IPS-15b (cell line): ENCODE results near the gene CORO2B.
"Not testable (repeated sequence)": the region's sequence is repeated elsewhere in the genome, so short reads cannot be mapped to it uniquely, and the experiment has no call there.

Experiments
- H3K27me3 ChIP-seq: one replicate; pipeline ENCODE4 v1.6.1; 2013; ENCODE audit warnings: low read length; ENCODE audit not compliant: control insufficient read depth, insufficient read depth
- H3K36me3 ChIP-seq: one replicate; pipeline ENCODE4 v1.6.1; 2013; ENCODE audit warnings: low read length; ENCODE audit not compliant: control insufficient read depth, insufficient read depth
- H3K4me1 ChIP-seq: one replicate; pipeline ENCODE4 v1.6.1; 2013; ENCODE audit warnings: mild to moderate bottlenecking, low read length; ENCODE audit not compliant: control insufficient read depth, insufficient read depth
- H3K4me3 ChIP-seq: one replicate; pipeline ENCODE4 v1.5.1; 2013; ENCODE audit warnings: low read depth, low read length
- H3K9ac ChIP-seq: one replicate; pipeline ENCODE4 v1.6.1; 2013; ENCODE audit warnings: low read depth, mild to moderate bottlenecking, low read length
- H3K9me3 ChIP-seq: one replicate; pipeline ENCODE4 v1.6.1; 2013; ENCODE audit warnings: mild to moderate bottlenecking, low read length; ENCODE audit not compliant: control insufficient read depth, insufficient read depth

Gene CORO2B

GRCh38 chr15:68667800-68668625, 89.2 kb downstream of the CORO2B start:
- Histone ChIP-seq H3K4me1 (peaks cover 7% of the 10 kb centered on the region), H3K36me3 (no peaks in the 10 kb centered on the region), H3K9me3 (no peaks in the 10 kb centered on the region)

GRCh38 chr15:68668926-68669600, 90.3 kb downstream of the CORO2B start:
- Histone ChIP-seq H3K4me1 (peaks cover 7% of the 10 kb centered on the region), H3K4me3 (no peak overlapping the region), H3K27me3 (no peaks in the 10 kb centered on the region), H3K36me3 (no peaks in the 10 kb centered on the region), H3K9ac (no peak overlapping the region), H3K9me3 (no peaks in the 10 kb centered on the region)

More at GRCh38 chr15:68667800-68668625, 89.2 kb downstream of the CORO2B start:
- no peak overlapping the region for H3K4me3 ChIP-seq
- no peak overlapping the region for H3K9ac ChIP-seq
- no peaks in the 10 kb centered on the region for H3K27me3 ChIP-seq

- Histone ChIP-seq H3K4me1 (no peaks in the 10 kb centered on the region), H3K36me3 (no peaks in the 10 kb centered on the region), H3K9ac (no peak overlapping the region), H3K27me3 (no peaks in the 10 kb centered on the region), H3K9me3 (no peaks in the 10 kb centered on the region), H3K4me3 (no peak overlapping the region)
These were observed 93.5 kb downstream of the CORO2B start for GRCh38 chr15:68672251-68672650.

GRCh38 chr15:68672781-68673205, 94.0 kb downstream of the CORO2B start:
- Histone ChIP-seq H3K36me3 (no peaks in the 10 kb centered on the region), H3K9ac (no peak overlapping the region), H3K27me3 (no peaks in the 10 kb centered on the region), H3K4me1 (no peaks in the 10 kb centered on the region), H3K9me3 (no peaks in the 10 kb centered on the region), H3K4me3 (no peak overlapping the region)

- Histone ChIP-seq H3K9me3 (no peaks in the 10 kb centered on the region), H3K4me3 (no peak overlapping the region), H3K27me3 (no peaks in the 10 kb centered on the region), H3K9ac (no peak overlapping the region), H3K4me1 (no peaks in the 10 kb centered on the region), H3K36me3 (no peaks in the 10 kb centered on the region)
These were observed 96.2 kb downstream of the CORO2B start for GRCh38 chr15:68674975-68675374.

GRCh38 chr15:68676011-68676605, 97.3 kb downstream of the CORO2B start:
- no peaks in the 10 kb centered on the region for H3K9me3 ChIP-seq
- no peaks in the 10 kb centered on the region for H3K36me3 ChIP-seq
- no peak overlapping the region for H3K4me3 ChIP-seq
- no peaks in the 10 kb centered on the region for H3K27me3 ChIP-seq
- H3K9ac ChIP-seq, result no peak overlapping the region
- no peaks in the 10 kb centered on the region for H3K4me1 ChIP-seq

- no peaks in the 10 kb centered on the region for H3K36me3 ChIP-seq
- no peak overlapping the region for H3K9ac ChIP-seq
- H3K9me3 ChIP-seq, result no peaks in the 10 kb centered on the region
- H3K27me3 ChIP-seq, result no peaks in the 10 kb centered on the region
- no peak overlapping the region for H3K4me3 ChIP-seq
- H3K4me1 ChIP-seq, result no peaks in the 10 kb centered on the region
These were observed 98.1 kb downstream of the CORO2B start for GRCh38 chr15:68676926-68677325.

GRCh38 chr15:68677996-68678395, 99.2 kb downstream of the CORO2B start:
- Histone ChIP-seq H3K27me3 (no peaks in the 10 kb centered on the region), H3K36me3 (no peaks in the 10 kb centered on the region), H3K4me3 (no peak overlapping the region), H3K9me3 (no peaks in the 10 kb centered on the region), H3K9ac (no peak overlapping the region), H3K4me1 (peaks cover 3% of the 10 kb centered on the region)

- no peak overlapping the region for H3K4me3 ChIP-seq
- no peaks in the 10 kb centered on the region for H3K36me3 ChIP-seq
- H3K27me3 ChIP-seq, result no peaks in the 10 kb centered on the region
- H3K4me1 ChIP-seq, result peaks cover 3% of the 10 kb centered on the region
- H3K9ac ChIP-seq, result no peak overlapping the region
- H3K9me3 ChIP-seq, result no peaks in the 10 kb centered on the region
These were observed 100.0 kb downstream of the CORO2B start for GRCh38 chr15:68678746-68679145.

GRCh38 chr15:68679161-68679560, 100.4 kb downstream of the CORO2B start:
- peaks cover 3% of the 10 kb centered on the region for H3K4me1 ChIP-seq
- no peak overlapping the region for H3K9ac ChIP-seq
- no peaks in the 10 kb centered on the region for H3K27me3 ChIP-seq
- no peak overlapping the region for H3K4me3 ChIP-seq
- H3K9me3 ChIP-seq, result no peaks in the 10 kb centered on the region
- no peaks in the 10 kb centered on the region for H3K36me3 ChIP-seq

GRCh38 chr15:68679961-68680371, 101.2 kb downstream of the CORO2B start:
- H3K36me3 ChIP-seq, result no peaks in the 10 kb centered on the region
- H3K4me1 ChIP-seq, result peaks cover 3% of the 10 kb centered on the region
- H3K4me3 ChIP-seq, result no peak overlapping the region
- H3K9me3 ChIP-seq, result no peaks in the 10 kb centered on the region
- H3K9ac ChIP-seq, result no peak overlapping the region
- no peaks in the 10 kb centered on the region for H3K27me3 ChIP-seq

GRCh38 chr15:68680756-68681155, 102.0 kb downstream of the CORO2B start:
- H3K27me3 ChIP-seq, result not testable (repeated sequence)

More at GRCh38 chr15:68680756-68681155, 102.0 kb downstream of the CORO2B start:
- H3K4me1 ChIP-seq, H3K9me3 ChIP-seq, H3K36me3 ChIP-seq, H3K4me3 ChIP-seq, H3K9ac ChIP-seq: not testable (repeated sequence)
